ENCODE data around the gene OR11L1.

OR11L1 gene

GRCh38 chr1:247822060-247822459 is 19.6 kb downstream of the OR11L1 start:
- H3K27ac ChIP-seq, result no peak overlapping the region
- no peak for TF ChIP-seq CTCF (IDR thresholded peaks at IDR 0.05)
- TF ChIP-seq ZFX (IDR thresholded peaks at IDR 0.05; ENCODE audit: borderline replicate concordance), result no peak

- H3K27ac ChIP-seq, result no peak overlapping the region
- TF ChIP-seq CTCF (IDR thresholded peaks at IDR 0.05) (no peak), ZFX (IDR thresholded peaks at IDR 0.05; ENCODE audit: borderline replicate concordance) (no peak)
Measured at GRCh38 chr1:247812637-247813036, 29.1 kb downstream of the OR11L1 start.

- no peak for TF ChIP-seq ZFX (IDR thresholded peaks at IDR 0.05; ENCODE audit: borderline replicate concordance)
- TF ChIP-seq CTCF (IDR thresholded peaks at IDR 0.05), result no peak
- H3K27ac ChIP-seq, result no peak overlapping the region
Measured at GRCh38 chr1:247797518-247797917, 44.2 kb downstream of the OR11L1 start.

All from 22Rv1 (cell line).